Activated CD4-positive, alpha-beta T cell treated with anti-CD3 and anti-CD28 coated beads, Interleukin-10, Interleukin-2, amounts not matched to agents 100 ng/mL and 50 ng/mL, durations not matched to agents 16 hours and 8 hours (primary cell): ENCODE measurements around the gene KHDRBS2.

Experiments
- DNase-seq: peaks from one replicate; pipeline ENCODE4 v3.0.0-alpha.2; 2020

KHDRBS2 gene

DNA sequence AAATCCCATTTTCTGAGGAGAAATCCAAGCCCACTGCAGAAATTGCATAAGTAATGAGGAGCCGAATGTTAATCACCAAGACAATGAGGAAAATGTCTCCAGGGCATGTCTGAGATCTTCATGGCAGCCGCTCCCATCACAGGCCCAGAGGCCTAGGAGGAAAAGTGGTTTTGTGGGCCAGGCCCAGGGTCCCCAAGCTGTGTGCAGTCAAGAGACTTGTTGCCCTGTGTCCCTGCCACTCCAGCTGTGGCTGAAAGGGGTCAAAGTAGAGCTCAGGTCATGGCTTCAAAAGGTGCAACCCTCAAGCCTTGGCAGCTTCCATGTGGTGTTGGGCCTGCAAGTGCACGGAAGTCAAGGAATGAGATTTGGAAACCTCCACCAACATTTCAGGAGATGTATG lies 276.6 kb downstream of the KHDRBS2 start:
- DNase-seq, result no peak

DNA sequence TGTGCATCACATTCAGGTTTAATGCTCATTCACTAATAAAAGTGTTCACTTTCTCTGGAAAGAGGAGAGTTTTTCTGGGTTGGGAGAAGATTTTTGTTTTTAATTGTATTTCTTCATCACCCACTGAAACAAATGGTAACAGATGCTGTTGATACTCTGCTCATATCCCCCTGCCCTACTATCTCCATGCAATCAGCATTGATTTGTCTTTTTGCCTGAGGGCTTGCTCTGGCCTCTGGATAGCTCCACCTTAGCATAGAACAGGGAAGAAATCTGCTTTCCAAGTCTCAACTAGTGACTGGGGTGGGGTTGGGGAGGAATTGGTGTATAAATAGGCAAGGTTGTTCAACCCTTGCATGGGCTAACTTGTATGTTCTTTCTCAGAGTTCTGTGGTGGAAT lies 296.4 kb downstream of the KHDRBS2 start:
- DNase-seq, result no peak

DNA sequence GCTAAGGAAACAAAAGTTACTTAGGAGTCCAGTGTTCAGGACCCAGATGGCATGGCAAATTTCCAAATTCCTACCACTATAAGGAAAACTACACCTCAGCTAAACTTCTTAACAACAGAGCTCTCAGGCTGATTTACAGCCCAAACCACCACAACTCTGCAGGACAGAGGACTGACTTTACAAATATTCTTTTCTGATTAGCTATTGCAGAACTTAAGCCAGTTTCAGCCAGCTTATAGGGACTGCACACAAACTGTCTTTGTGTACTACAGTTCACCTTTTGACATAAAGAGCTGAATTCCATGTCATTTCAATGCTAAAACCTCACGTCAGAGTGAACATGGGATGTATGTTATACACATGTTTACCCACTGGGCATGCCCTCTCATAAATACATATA lies 305.4 kb downstream of the KHDRBS2 start:
- no peak for DNase-seq

DNA sequence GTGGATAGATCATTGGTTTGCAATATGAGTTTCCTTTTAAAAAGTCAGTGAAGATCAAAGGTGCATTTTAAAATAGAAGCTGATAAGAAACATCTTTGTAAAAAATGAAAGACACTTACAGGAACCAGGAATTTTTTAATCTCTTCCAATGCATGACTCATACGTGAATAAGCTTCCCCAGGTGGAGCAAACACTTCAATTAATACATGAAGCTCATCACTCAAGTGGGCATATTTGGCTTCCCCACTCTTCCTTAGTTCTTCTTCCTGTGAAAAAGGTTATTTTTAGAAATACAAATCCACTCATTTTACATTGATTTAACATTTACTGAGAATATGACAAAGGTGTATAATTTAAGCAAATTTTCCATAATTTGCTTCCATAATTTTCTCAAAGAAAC lies 308.1 kb downstream of the KHDRBS2 start:
- no peak for DNase-seq

DNA sequence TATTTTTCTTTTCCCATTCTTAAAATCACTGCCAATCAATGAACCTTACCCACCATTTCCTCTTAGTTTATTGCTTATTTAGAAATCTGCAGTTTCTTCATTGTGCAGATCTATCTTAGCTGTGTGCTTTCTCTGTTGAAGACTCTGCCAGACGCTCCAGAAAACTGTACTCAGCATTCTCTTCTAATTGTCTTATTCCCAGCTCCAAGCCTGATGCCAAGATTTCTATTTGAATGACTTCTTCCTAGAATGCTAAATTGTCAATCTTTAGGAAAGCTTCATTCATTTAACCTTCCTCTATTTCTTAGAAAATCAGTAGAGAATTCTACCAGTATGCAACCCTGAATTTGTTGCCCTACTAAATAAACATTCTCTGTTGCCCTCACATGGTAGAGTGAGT lies 308.9 kb downstream of the KHDRBS2 start:
- DNase-seq, result no peak

DNA sequence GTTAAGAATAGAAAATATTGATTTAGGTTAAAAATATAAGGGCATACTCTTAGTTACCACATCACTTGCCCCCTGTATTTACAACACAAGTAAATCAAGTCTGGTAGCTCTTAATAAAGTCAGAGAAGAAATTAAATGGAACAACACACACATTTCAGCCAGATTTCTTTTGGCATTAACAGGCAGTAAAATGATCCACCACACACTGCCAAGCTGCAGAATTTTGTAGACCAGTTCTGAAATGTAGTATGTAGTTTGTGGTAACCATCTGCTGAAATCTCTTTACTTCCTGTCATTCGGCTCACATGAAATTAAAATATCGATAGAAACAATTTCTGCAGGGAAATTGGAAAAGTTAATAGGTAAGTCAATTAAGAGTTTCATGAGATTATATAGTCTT lies 326.8 kb downstream of the KHDRBS2 start:
- DNase-seq, result no peak

DNA sequence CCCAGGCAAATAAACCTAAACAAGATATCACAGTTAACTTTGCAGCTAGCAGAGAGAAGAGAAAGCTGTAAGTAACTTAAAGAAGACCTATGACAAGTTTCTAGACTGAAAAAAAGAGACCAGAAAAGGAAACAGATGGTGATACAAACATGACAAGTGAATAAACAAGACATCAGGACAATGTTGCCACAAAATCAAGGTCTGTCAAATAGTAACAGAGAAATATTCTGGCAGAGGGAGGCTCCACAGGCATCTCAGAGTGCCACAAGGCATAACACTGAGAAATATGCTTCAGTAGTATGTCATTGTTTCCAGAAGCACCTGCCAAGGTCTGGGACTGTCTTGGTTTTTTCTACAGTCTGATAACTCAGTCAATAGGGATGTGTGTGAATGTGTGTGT lies 332.2 kb downstream of the KHDRBS2 start:
- DNase-seq, result no peak

DNA sequence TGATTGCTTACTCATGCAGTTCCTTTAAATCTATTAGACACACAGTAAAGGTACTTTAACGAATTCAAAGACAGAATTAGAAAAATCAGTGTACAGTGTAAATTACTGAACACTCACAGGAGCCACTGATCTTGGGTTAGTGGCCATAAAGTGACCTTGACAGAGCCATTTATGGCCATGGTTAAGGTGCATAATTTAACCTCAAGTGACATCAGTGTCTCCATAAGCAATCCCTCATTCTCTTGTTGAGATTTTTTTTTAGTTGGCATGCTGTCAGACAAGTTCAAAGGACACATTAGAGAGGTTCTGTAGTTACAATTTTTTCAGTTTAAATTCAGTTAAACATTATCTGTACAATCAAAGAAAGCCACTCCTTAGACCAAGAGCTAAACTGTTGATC lies 334.4 kb downstream of the KHDRBS2 start:
- no peak for DNase-seq

DNA sequence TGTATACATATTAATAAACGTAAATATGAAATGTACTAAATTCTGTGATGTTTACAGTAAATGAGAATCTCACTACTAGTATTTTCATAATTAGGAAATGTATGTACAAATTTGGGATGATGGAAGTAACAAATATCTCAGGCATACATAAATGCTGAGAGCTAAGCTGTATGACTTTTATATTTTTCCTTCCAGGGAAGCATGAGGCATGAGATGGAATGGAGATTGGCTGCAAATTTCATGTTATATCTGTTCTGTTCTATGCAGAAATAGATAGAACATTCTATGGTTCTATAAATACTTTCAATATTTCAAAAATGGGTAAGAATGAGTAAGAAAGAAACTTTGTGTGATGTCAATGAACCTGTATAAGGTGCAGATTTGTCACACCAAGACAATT lies 335.2 kb downstream of the KHDRBS2 start:
- DNase-seq, result no peak

DNA sequence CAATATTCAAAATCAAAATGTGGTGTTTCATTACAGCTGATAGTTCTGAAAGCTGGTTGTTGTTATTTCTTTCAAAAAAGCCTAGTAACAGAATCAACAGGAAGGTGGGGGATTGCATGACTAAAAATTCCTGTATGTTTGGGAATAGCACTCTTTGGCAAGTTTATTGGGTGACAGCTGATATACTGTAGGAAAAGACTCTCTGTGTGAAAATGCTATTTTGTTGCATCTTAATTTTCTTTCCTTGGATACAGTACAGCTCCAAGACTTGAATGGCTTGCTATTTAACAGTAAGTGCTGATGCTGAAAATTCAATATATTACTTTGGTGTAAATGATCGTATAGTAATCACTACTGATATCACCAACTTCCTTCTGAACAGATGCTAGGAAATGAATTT lies 336.1 kb downstream of the KHDRBS2 start:
- DNase-seq, result no peak

DNA sequence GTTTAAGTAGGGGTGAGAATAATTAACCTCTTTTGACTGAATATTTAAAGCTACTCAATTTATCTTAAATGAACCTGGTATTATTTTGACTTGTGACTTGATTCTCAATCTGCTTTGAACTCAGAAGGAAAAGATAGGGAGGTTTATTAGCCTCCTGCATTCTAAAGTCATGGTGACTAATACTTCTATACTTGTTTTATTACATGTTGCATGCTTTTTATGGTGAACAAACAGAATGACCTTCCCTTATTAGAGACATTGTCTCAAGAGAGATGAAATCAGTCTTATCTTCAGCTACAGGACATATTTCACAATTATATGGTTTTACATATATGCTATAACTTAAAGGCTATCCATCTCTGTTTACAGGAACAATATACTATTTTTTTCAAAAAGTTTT lies 336.9 kb downstream of the KHDRBS2 start:
- no peak for DNase-seq

DNA sequence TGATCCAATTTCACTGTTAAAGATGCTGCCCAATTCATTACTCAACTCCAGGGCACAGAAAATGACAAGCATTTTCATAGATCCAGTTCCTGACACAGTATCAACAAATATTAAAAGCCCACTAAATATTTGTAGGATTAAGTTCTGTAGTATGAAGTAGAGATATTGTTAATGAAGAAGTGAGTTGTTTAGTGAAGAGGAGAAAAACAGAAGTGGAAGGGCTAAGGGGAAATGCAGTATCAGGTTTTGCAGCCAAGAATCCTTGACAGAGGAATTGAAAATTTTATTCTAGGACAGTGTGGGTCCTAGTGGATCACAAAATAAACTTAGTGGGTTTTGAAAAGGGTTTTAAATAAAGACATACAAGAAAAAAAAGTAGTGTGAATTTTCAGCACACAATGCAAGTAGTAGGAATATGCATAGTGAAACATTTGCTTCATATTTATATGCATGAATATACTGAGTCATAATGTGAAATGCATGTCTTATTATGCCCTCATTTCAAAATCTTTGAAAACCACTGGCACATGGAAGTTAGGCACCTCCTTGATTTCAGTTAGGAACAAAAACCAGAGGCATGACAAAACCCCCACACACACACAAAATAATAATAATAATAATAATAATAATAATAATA lies 338.6 kb downstream of the KHDRBS2 start:
- no peak for DNase-seq

DNA sequence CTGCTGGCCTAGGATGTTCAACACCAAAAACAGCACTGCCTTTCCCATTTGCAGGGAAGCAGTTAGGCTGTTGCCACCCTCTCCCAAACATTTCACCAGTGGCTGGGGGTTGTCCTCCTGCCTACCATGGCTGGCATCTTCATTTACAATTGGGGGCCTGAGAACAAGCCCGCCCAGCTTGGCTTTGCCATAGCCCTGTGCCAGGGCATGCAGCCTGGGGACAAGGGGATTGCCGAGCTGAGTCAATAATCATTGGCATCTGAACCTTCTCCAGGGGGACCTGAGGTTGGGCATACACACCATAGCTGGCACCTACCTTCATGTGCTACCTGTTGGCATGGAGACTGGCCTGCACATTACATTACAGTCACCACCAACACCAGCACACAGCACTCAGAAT lies 345.1 kb downstream of the KHDRBS2 start:
- DNase-seq, result no peak

DNA sequence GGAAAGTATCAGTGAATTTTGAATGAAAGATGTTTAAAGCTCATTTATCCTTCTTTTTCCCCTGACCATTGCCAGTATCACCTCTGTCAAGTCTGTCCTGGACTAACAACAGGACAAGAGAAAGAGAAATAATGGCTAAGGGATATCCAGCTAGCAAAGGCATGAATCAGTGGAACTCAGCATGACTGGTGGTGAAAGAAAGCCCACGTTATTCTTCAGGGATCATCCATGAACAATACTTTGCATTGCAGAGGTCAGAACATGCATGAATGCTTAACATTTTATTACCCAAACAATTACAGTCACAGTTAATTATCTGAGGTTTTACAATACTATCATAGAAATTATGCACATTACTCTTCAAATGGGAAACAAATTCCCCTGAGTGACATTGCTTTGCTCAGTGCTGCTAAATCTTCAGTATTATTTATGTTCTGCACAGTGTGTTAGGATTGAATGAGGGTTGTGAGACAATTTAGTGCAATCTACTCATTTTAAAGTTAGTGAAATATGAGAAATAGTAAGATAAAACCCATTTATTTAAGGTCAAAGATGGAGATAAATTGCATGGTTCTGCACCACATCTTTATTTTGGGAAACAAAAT lies 350.7 kb downstream of the KHDRBS2 start:
- no peak for DNase-seq

DNA sequence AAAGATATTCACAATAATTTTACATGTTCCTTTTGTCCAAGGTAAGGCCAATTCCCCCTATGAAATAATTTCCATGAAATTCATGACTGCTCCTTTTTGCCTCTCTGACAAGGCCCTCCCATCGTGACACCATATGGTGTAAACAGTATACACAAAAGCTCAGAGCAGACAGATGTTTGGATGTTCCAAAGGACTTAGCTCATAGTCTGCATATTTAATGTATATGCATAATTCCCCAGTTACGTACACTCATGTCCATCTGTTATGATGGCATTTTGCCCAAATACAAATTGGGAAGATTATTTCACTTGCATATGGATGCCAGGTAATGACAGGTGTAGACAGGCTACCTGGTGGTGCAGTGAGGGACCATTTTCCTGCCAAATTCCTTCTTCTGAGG lies 376.5 kb downstream of the KHDRBS2 start:
- DNase-seq, result no peak

DNA sequence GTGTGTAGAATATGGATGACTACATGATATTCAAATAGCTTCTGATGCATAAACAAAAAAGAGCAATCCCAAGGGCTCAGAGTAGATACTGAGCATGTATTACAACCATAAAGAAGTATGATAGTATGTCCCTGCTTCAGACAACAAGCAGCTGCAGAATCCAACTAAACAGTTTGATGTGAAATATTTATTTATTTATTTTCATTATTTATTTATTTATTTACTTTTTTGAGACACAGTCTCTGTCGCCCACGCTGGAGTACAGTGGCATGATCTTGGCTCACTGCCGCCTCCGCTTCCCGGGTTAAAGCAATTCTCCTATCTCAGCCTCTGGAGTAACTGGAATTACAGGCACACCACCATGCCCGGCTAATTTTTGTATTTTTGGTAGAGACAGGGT lies 384.3 kb downstream of the KHDRBS2 start:
- DNase-seq, result no peak

DNA sequence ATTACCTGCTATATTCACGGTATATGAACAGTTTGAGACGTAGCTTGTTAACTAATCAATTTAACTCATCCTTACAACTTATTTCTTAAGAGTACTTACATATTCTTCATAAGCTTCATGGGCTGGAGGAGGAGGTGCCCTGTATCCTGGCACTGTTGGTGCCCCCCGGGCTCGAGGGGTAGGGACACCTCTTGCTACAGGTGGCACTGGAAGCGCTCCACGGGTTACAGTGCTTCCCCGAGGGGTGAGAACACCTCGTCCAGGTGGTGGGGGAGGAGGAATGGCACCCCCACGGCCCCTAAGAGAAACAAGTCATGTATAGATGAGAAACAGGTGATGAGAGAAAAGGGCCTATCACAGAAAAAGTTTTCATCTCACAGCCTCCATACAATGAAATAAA lies 391.5 kb downstream of the KHDRBS2 start:
- DNase-seq, result no peak

DNA sequence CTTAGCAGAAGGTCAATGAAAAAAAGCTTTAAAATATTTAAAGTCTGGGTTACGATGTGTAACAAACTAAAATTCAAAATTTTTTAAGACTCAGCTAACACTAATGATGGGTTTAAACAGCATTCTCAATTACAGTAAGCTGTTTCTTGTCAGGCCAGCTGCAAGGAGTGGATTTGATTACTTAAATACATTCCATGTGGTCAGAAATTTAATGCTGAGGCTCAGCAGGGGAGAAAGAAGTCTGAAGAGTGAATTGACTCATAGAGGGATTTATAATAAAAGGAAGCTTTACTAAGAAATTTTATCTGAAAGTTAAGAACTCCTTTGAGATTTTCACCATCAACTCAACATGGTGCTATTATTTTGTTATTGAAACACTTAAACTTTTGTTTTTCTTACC lies 398.6 kb downstream of the KHDRBS2 start:
- no peak for DNase-seq

DNA sequence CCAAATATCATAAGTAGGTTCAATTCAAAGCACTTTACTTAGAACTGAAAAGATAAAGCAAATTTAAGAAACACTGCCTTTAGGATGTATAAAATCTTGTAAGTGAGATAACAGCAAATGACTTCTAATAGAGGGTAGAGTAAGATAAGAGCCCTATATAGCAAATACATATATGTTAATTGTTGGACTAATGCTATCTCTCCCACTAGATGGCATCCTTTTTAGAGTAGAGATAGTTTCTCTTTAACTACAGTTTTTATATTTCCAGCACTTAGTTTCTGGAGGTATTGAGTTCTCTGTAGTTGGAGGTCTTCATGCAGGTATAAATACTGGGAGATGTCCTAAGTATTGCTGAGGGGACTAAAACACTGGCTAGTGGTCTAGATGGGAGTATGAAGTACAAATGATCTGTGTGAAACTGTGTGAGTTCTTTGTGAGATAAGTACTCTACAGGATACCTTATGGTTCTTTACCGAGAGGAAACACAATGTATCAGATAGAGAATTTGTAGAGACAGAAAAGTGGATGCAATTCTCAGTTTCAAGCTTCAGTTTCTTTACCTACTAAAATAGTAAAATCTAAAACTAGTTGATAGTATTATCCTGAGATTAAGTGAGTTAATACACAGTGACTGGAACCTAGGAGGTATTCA lies 399.3 kb downstream of the KHDRBS2 start:
- no peak for DNase-seq

DNA sequence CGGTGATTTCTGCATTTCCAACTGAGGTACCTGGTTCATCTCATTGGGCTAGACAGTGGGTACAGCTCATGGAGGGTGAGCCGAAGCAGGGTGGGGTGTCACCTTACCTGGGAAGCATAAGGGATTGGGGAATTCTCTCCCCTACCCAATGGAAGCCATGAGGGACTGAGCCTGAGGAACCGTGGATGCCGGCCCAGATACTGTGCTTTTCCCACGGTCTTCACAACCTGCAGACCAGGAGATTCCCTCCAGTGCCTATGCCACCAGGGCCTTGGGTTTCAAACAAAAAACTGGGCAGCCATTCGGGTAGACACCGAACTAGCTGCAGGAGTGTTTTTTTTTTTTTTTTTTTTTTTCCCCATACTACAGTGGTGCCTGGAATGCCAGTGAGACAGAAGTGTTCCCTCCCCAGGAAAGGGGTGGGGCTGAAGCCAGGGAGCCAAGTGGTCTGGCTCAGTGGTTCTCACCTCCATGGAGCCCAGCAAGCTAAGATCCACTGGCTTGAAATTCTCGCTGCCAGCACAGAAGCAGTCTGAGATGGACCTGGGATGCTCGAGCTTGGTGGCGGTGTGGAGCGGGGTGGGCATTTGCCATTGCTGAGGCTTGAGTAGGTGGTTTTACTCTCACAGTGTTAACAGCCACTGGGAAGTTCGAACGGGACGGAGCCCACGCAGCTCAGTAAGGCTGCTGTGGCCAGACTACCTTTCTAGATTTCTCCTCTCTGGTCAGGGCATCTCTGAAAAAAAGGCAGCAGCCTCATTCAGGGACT lies 416.2 kb downstream of the KHDRBS2 start:
- no peak for DNase-seq

DNA sequence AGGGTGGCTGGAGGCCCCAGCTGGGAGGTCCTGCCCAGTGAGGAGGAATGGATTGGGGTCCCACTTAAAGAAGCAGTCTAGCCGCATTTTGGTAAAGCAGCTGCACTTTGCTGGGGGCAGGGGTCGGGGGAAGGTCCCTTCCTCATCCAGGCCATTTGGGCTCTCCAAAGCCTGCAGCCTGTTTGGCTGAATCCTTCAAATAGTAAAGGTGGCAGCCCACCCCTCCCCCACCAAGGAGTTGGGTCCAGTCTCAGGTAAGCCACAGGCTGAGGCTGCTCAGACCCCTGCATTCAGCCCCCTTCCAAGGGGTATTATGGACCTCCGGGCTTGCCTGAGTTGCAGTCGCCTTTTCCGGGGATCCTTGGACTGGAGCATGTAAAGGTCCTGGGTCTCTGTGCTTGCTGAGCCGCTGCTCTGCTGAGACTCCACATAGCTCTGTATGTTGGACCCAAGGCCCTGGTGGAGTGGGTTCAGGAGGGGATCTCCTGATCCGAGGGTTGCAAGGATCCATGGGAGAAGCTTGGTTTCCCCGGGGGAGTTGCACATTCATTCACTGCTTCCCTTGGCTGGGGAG lies 417.4 kb downstream of the KHDRBS2 start:
- no peak for DNase-seq

DNA sequence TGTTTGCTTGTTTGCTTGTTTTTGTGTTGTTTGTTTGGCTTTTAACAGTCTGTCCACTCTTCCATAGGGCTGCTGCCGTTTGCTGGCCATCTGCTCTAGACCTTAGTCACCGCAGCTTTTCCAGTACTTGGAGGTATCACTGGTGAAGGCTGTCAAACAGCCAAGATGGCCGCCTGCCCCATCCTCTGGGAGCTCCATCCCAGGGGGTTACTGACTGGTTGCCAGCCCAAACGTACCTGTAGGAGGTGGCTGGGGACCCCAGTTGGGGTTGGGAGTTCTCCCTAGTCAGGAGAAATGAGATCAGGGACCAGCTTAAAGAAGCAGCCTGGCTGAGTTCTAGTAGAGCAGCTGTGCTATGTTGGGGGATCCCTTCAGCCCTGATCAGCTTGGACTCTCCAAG lies 418.4 kb downstream of the KHDRBS2 start:
- no peak for DNase-seq

DNA sequence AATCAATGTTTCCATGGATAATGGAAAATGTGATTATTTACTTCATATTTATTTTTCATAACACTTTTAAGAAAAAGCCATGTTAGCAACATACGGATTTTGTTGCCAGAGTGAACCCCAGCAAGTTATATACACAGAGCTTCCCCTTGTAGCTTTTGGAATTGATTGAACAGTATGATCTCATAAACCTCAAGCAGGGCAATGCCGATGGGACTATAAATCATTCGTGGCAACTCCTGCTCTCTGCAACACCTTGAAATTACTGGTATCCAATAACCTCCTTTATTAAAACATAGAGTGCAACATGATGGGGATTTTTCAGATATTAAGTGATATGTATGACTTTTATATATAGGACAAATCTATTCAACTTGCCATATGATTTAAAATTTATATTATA lies 428.5 kb downstream of the KHDRBS2 start:
- no peak for DNase-seq

DNA sequence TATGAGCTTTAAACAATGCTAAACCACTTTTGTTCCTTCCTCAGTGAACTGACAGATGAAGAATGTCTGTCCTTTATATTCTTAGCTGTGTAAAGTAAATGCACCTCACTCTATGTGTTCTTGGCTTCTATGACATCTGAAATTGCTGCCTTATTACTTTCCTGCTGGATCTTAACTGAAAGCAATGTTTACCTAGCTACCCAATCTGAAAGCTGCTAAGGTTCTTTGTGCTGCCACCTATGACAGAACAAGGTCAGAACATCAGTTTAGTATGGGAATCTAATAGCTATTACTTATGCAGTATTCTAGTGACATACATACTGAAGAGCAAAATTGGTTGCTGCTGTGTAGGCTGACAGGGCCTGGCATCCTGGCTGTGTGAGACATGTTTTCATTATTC lies 444.1 kb downstream of the KHDRBS2 start:
- no peak for DNase-seq
